Measurements from ENCODE around the gene TNIK.

- TF ChIP-seq POLR2AphosphoS5 (IDR thresholded peaks at IDR 0.05) (no peak), POLR2A (IDR thresholded peaks at IDR 0.05) (no peak), EP300 (IDR thresholded peaks at IDR 0.05) (no peak)
- TF ChIP-seq, protein P1, sequence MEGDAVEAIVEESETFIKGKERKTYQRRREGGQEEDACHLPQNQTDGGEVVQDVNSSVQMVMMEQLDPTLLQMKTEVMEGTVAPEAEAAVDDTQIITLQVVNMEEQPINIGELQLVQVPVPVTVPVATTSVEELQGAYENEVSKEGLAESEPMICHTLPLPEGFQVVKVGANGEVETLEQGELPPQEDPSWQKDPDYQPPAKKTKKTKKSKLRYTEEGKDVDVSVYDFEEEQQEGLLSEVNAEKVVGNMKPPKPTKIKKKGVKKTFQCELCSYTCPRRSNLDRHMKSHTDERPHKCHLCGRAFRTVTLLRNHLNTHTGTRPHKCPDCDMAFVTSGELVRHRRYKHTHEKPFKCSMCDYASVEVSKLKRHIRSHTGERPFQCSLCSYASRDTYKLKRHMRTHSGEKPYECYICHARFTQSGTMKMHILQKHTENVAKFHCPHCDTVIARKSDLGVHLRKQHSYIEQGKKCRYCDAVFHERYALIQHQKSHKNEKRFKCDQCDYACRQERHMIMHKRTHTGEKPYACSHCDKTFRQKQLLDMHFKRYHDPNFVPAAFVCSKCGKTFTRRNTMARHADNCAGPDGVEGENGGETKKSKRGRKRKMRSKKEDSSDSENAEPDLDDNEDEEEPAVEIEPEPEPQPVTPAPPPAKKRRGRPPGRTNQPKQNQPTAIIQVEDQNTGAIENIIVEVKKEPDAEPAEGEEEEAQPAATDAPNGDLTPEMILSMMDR (IDR thresholded peaks at IDR 0.05), result no peak
Measured at GRCh38 chr3:171038342-171038741, 421.9 kb downstream of the TNIK start.

All from upper lobe of left lung (tissue), 4 donors.